ENCODE results near the gene CSMD2. TPM values are rescaled to one million over a fixed set of nuclear protein-coding genes. Genes with fewer than 3 reads are reported as not detected.

CSMD2 gene
- total and polyA plus RNA-seq, 7 experiments from 2014 or later, result 0.02 TPM; not detected in 6

GRCh38 chr1:33727310-33727709, 437.7 kb downstream of the CSMD2 start:
- Mint-ChIP-seq H3K4me3 (no peak overlapping the region), H3K27me3 (peaks cover 3 to 37% (median 8%) of the 10 kb centered on the region in 5 donors), H3K9me3 (peaks cover 0 to 4% (median 0%) of the 10 kb centered on the region in 11 donors), H3K36me3 (peaks cover 0 to 3% (median 0%) of the 10 kb centered on the region in 5 donors), H3K4me1 (peaks cover 0 to 3% (median 0%) of the 10 kb centered on the region in 7 donors), H3K27ac (no peak overlapping the region)
- ATAC-seq (no peak), DNase-seq (no peak)
- ChIA-PET CTCF (no interaction called here), POLR2A (no interaction called here)
- Histone ChIP-seq H3K4me1 (ENCODE audit: control insufficient read depth in 2 of 2, insufficient read depth in 2 of 2, low read length in 2 of 2) (no peaks in the 10 kb centered on the region), H3K27ac (ENCODE audit: low read depth, low read length) (no peak overlapping the region), H3K27me3 (ENCODE audit: control insufficient read depth in 2 of 2, insufficient read depth in 2 of 2, low read length in 2 of 2) (no peaks in the 10 kb centered on the region), H3K4me3 (ENCODE audit: low read length) (no peak overlapping the region), H3K9me3 (ENCODE audit: control insufficient read depth in 2 of 3, low read length in 3 of 3) (no peaks in the 10 kb centered on the region), H3K36me3 (ENCODE audit: control insufficient read depth in 2 of 3, insufficient read depth in 3 of 3, low read length in 3 of 3) (no peaks in the 10 kb centered on the region)
- intact Hi-C loops (cut with micrococcal nuclease), result no loop called here

GRCh38 chr1:33726274-33726804, 438.7 kb downstream of the CSMD2 start:
- H3K4me1 Mint-ChIP-seq, result peaks cover 0 to 3% (median 0%) of the 10 kb centered on the region in 7 donors
- peaks cover 2 to 31% (median 6%) of the 10 kb centered on the region in 5 donors for H3K27me3 Mint-ChIP-seq
- H3K9me3 Mint-ChIP-seq, result peaks cover 0 to 4% (median 0%) of the 10 kb centered on the region in 11 donors
- no peak for DNase-seq
- Histone ChIP-seq H3K27ac (ENCODE audit: low read depth, low read length) (no peak overlapping the region), H3K27me3 (ENCODE audit: control insufficient read depth in 2 of 2, insufficient read depth in 2 of 2, low read length in 2 of 2) (no peaks in the 10 kb centered on the region), H3K36me3 (ENCODE audit: control insufficient read depth in 2 of 3, insufficient read depth in 3 of 3, low read length in 3 of 3) (no peaks in the 10 kb centered on the region), H3K4me1 (ENCODE audit: control insufficient read depth in 2 of 2, insufficient read depth in 2 of 2, low read length in 2 of 2) (no peaks in the 10 kb centered on the region), H3K4me3 (ENCODE audit: low read length) (no peak overlapping the region), H3K9me3 (ENCODE audit: control insufficient read depth in 2 of 3, low read length in 3 of 3) (no peaks in the 10 kb centered on the region)
- H3K4me3 Mint-ChIP-seq, result no peak overlapping the region
- intact Hi-C loops (cut with micrococcal nuclease), result no loop called here
- no peak for ATAC-seq
- peaks cover 0 to 3% (median 0%) of the 10 kb centered on the region in 5 donors for H3K36me3 Mint-ChIP-seq
- POLR2A ChIA-PET, result no interaction called here
- CTCF ChIA-PET, result no interaction called here
- H3K27ac Mint-ChIP-seq, result no peak overlapping the region

GRCh38 chr1:33725556-33726160, 439.4 kb downstream of the CSMD2 start:
- no peaks in the 10 kb centered on the region for H3K4me1 ChIP-seq (ENCODE audit: control insufficient read depth in 2 of 2, insufficient read depth in 2 of 2, low read length in 2 of 2)
- H3K9me3 Mint-ChIP-seq, result peaks cover 0 to 4% (median 0%) of the 10 kb centered on the region in 11 donors
- DNase-seq, result no peak
- H3K27ac Mint-ChIP-seq, result no peak overlapping the region
- no peak overlapping the region for H3K27ac ChIP-seq (ENCODE audit: low read depth, low read length)
- H3K4me3 ChIP-seq (ENCODE audit: low read length), result no peak overlapping the region
- no peak overlapping the region for H3K4me3 Mint-ChIP-seq
- H3K9me3 ChIP-seq (ENCODE audit: control insufficient read depth in 2 of 3, low read length in 3 of 3), result no peaks in the 10 kb centered on the region
- no peak for ATAC-seq
- intact Hi-C loops (cut with micrococcal nuclease), result no loop called here
- peaks cover 0 to 3% (median 0%) of the 10 kb centered on the region in 7 donors for H3K4me1 Mint-ChIP-seq
- peaks cover 0 to 3% (median 0%) of the 10 kb centered on the region in 5 donors for H3K36me3 Mint-ChIP-seq
- H3K27me3 Mint-ChIP-seq, result peaks cover 3 to 24% (median 5%) of the 10 kb centered on the region in 5 donors
- ChIA-PET POLR2A (no interaction called here), CTCF (no interaction called here)
- no peaks in the 10 kb centered on the region for H3K27me3 ChIP-seq (ENCODE audit: control insufficient read depth in 2 of 2, insufficient read depth in 2 of 2, low read length in 2 of 2)
- H3K36me3 ChIP-seq (ENCODE audit: control insufficient read depth in 2 of 3, insufficient read depth in 3 of 3, low read length in 3 of 3), result no peaks in the 10 kb centered on the region

- no peak for ATAC-seq
- intact Hi-C loops (cut with micrococcal nuclease), result no loop called here
- ChIA-PET CTCF (no interaction called here), POLR2A (no interaction called here)
- Histone ChIP-seq H3K9me3 (ENCODE audit: control insufficient read depth in 2 of 3, low read length in 3 of 3) (no peaks in the 10 kb centered on the region), H3K4me1 (ENCODE audit: control insufficient read depth in 2 of 2, insufficient read depth in 2 of 2, low read length in 2 of 2) (no peaks in the 10 kb centered on the region), H3K27me3 (ENCODE audit: control insufficient read depth in 2 of 2, insufficient read depth in 2 of 2, low read length in 2 of 2) (no peaks in the 10 kb centered on the region), H3K36me3 (ENCODE audit: control insufficient read depth in 2 of 3, insufficient read depth in 3 of 3, low read length in 3 of 3) (no peaks in the 10 kb centered on the region), H3K4me3 (ENCODE audit: low read length) (no peak overlapping the region), H3K27ac (ENCODE audit: low read depth, low read length) (no peak overlapping the region)
- Mint-ChIP-seq H3K27ac (no peak overlapping the region), H3K9me3 (peaks cover 0 to 4% (median 0%) of the 10 kb centered on the region in 11 donors), H3K36me3 (peaks cover 0 to 3% (median 0%) of the 10 kb centered on the region in 5 donors), H3K27me3 (peaks cover 5 to 19% (median 9%) of the 10 kb centered on the region in 5 donors), H3K4me1 (peaks cover 0 to 3% (median 0%) of the 10 kb centered on the region in 7 donors), H3K4me3 (no peak overlapping the region)
- no peak for DNase-seq
Observed at GRCh38 chr1:33725037-33725436, 440.0 kb downstream of the CSMD2 start.

GRCh38 chr1:33724348-33724747, 440.7 kb downstream of the CSMD2 start:
- H3K4me3 ChIP-seq (ENCODE audit: low read length), result no peak overlapping the region
- peaks cover 5 to 13% (median 10%) of the 10 kb centered on the region in 5 donors for H3K27me3 Mint-ChIP-seq
- intact Hi-C loops (cut with micrococcal nuclease), result no loop called here
- peaks cover 0 to 3% (median 0%) of the 10 kb centered on the region in 5 donors for H3K36me3 Mint-ChIP-seq
- ATAC-seq (no peak), DNase-seq (no peak)
- no peaks in the 10 kb centered on the region for H3K9me3 ChIP-seq (ENCODE audit: control insufficient read depth in 2 of 3, low read length in 3 of 3)
- H3K9me3 Mint-ChIP-seq, result peaks cover 0 to 4% (median 0%) of the 10 kb centered on the region in 11 donors
- ChIA-PET CTCF (no interaction called here), POLR2A (no interaction called here)
- H3K36me3 ChIP-seq (ENCODE audit: control insufficient read depth in 2 of 3, insufficient read depth in 3 of 3, low read length in 3 of 3), result no peaks in the 10 kb centered on the region
- H3K4me1 Mint-ChIP-seq, result peaks cover 0 to 3% (median 0%) of the 10 kb centered on the region in 7 donors
- no peak overlapping the region for H3K27ac Mint-ChIP-seq
- no peak overlapping the region for H3K27ac ChIP-seq (ENCODE audit: low read depth, low read length)
- no peak overlapping the region for H3K4me3 Mint-ChIP-seq
- H3K4me1 ChIP-seq (ENCODE audit: control insufficient read depth in 2 of 2, insufficient read depth in 2 of 2, low read length in 2 of 2), result no peaks in the 10 kb centered on the region
- H3K27me3 ChIP-seq (ENCODE audit: control insufficient read depth in 2 of 2, insufficient read depth in 2 of 2, low read length in 2 of 2), result no peaks in the 10 kb centered on the region

- H3K27me3 Mint-ChIP-seq, result peaks cover 5 to 13% (median 6%) of the 10 kb centered on the region in 5 donors
- ChIA-PET CTCF (no interaction called here), POLR2A (no interaction called here)
- no peak for DNase-seq
- H3K9me3 ChIP-seq (ENCODE audit: control insufficient read depth in 2 of 3, low read length in 3 of 3), result no peaks in the 10 kb centered on the region
- H3K4me3 Mint-ChIP-seq, result no peak overlapping the region
- peaks cover 0 to 4% (median 0%) of the 10 kb centered on the region in 11 donors for H3K9me3 Mint-ChIP-seq
- no peak overlapping the region for H3K4me3 ChIP-seq (ENCODE audit: low read length)
- no peaks in the 10 kb centered on the region for H3K27me3 ChIP-seq (ENCODE audit: control insufficient read depth in 2 of 2, insufficient read depth in 2 of 2, low read length in 2 of 2)
- H3K36me3 Mint-ChIP-seq, result peaks cover 0 to 3% (median 0%) of the 10 kb centered on the region in 5 donors
- H3K27ac Mint-ChIP-seq, result no peak overlapping the region
- no peak for ATAC-seq
- H3K36me3 ChIP-seq (ENCODE audit: control insufficient read depth in 2 of 3, insufficient read depth in 3 of 3, low read length in 3 of 3), result no peaks in the 10 kb centered on the region
- H3K4me1 ChIP-seq (ENCODE audit: control insufficient read depth in 2 of 2, insufficient read depth in 2 of 2, low read length in 2 of 2), result no peaks in the 10 kb centered on the region
- peaks cover 0 to 3% (median 0%) of the 10 kb centered on the region in 7 donors for H3K4me1 Mint-ChIP-seq
- H3K27ac ChIP-seq (ENCODE audit: low read depth, low read length), result no peak overlapping the region
- intact Hi-C loops (cut with micrococcal nuclease), result no loop called here
Observed at GRCh38 chr1:33723251-33723650, 441.8 kb downstream of the CSMD2 start.
